K562 (cell line): ENCODE data around the gene MRPL19. TPM values are rescaled to one million over a fixed set of nuclear protein-coding genes. Genes with fewer than 3 reads are reported as not detected.

ENCODE experiments used
- ATAC-seq: fragments of 200-7000 bp; cut with Tn5 transposase; 3 replicates; pipeline ENCODE4 v1.9.1; 2020; ENCODE audit warnings: moderate library complexity
- Bru-seq: library from RNA; stranded (reverse); fragments of 400-500 nt; gene quantifications from one replicate; lab custom pipeline; 2021; lab: Mats Ljungman, UMichigan
- BruChase-seq, 2 experiments: library from RNA; stranded (reverse); fragments of 400-500 nt; gene quantifications; one replicate each; lab custom pipeline; 2021; lab: Mats Ljungman, UMichigan
- BruUV-seq: library from RNA; stranded (reverse); fragments of 400-500 nt; replicated peaks from 2 replicates; lab custom pipeline; 2021; lab: Mats Ljungman, UMichigan
- CTCF ChIA-PET: fragments of 300-600 bp; formaldehyde crosslinking; extraction: SDS; loops from one replicate; lab custom pipeline; 2021; ENCODE audit warnings: low intra/inter-chr PET ratio; lab: Yijun Ruan, JAX
- POLR2A ChIA-PET: fragments of 300-600, 350-650 bp; sonication (Branson Sonifier 250); formaldehyde crosslinking; extraction: SDS; loops from one replicate; lab custom pipeline; 2021; ENCODE audit warnings: antibody characterized with exemption, inconsistent platforms; lab: Yijun Ruan, JAX
- DNase-seq, 4 experiments: peaks; one replicate each; pipeline versions ENCODE4 v3.0.0 to v3.0.0-alpha.2; 2011 to 2018; ENCODE audit warnings: low spot score in 3 of 4, mixed read lengths in 3 of 4; ENCODE audit errors: extremely low read depth in 1 of 4
- FAIRE-seq: peaks from 2 replicates; lab custom pipeline; 2011; peaks lifted over from hg19 to GRCh38; lab: Jason Lieb, UNC
- H2AFZ ChIP-seq: 2 replicates; pipeline ENCODE4 v1.6.0; 2011; ENCODE audit warnings: low read depth, low read length, control low read depth, inconsistent platforms
- H3K27ac ChIP-seq: fragments of 200-600 bp; 3 replicates; pipeline ENCODE4 v1.8.0; 2011; ENCODE audit warnings: low read depth, mild to moderate bottlenecking, control low read depth, inconsistent platforms, low read length, moderate library complexity, mixed read lengths; ENCODE audit errors: extremely low read depth
- H3K27me3 ChIP-seq, 2 experiments: fragments of 300-600 bp in 1 of 2; 2 replicates in 1 of 2; 3 replicates in 1 of 2; pipeline versions ENCODE4 v1.6.0 to v1.8.0; 2011; ENCODE audit warnings: inconsistent platforms in 2 of 2, low read length in 2 of 2, mild to moderate bottlenecking in 1 of 2, mixed read lengths in 1 of 2, moderate library complexity in 1 of 2; ENCODE audit not compliant: control insufficient read depth in 2 of 2, insufficient read depth in 2 of 2
- H3K36me3 ChIP-seq: fragments of 300-600 bp; 3 replicates; pipeline ENCODE4 v1.8.0; 2011; ENCODE audit warnings: mild to moderate bottlenecking, low read length, inconsistent platforms; ENCODE audit not compliant: control insufficient read depth, insufficient read depth
- H3K4me1 ChIP-seq, 2 experiments: fragments of 200-600 bp in 1 of 2; replicated peaks in 1 of 2; 2 replicates in 1 of 2; 3 replicates in 1 of 2; pipeline versions ENCODE4 v1.5.1 to v1.8.0; 2011; ENCODE audit warnings: inconsistent platforms in 2 of 2, low read length in 2 of 2, mild to moderate bottlenecking in 1 of 2, mixed read lengths in 1 of 2, moderate library complexity in 1 of 2; ENCODE audit not compliant: control insufficient read depth in 2 of 2, insufficient read depth in 2 of 2
- H3K4me2 ChIP-seq: 2 replicates; pipeline ENCODE4 v1.6.1; 2011; ENCODE audit warnings: low read length, control low read depth, inconsistent platforms, mixed read lengths; ENCODE audit not compliant: insufficient read depth
- H3K4me3 ChIP-seq: fragments of 200-600 bp; sonication (generic), shearing (Covaris generic); 2 replicates; pipeline ENCODE4 v1.5.1; 2016; ENCODE audit warnings: control low read depth, inconsistent platforms
- H3K79me2 ChIP-seq: fragments of 200-600 bp; 3 replicates; pipeline ENCODE4 v1.8.0; 2011; ENCODE audit warnings: low read length, inconsistent platforms; ENCODE audit not compliant: control insufficient read depth, insufficient read depth
- H3K9ac ChIP-seq, 2 experiments: 2 replicates each; pipeline versions ENCODE4 v1.6.0 to v1.6.1; 2011; ENCODE audit warnings: low read depth in 2 of 2, low read length in 2 of 2, control low read depth in 1 of 2, inconsistent platforms in 1 of 2, mild to moderate bottlenecking in 1 of 2, mixed read lengths in 1 of 2; ENCODE audit not compliant: insufficient read depth in 1 of 2
- H3K9me1 ChIP-seq: one replicate; pipeline ENCODE4 v1.6.0; 2011; ENCODE audit warnings: inconsistent platforms, mild to moderate bottlenecking, low read length, moderate library complexity; ENCODE audit not compliant: control insufficient read depth, insufficient read depth
- H3K9me3 ChIP-seq: replicated peaks from 2 replicates; pipeline ENCODE4 v1.5.1; 2011; ENCODE audit warnings: low read depth, low read length, inconsistent platforms; ENCODE audit not compliant: control insufficient read depth, insufficient read depth
- H4K20me1 ChIP-seq: replicated peaks from 2 replicates; pipeline ENCODE4 v1.6.1; 2011; ENCODE audit warnings: low read length, inconsistent platforms, mixed read lengths; ENCODE audit not compliant: control insufficient read depth, insufficient read depth
- CREBBP ChIP-seq: IDR thresholded peaks from one replicate; pipeline ENCODE4 v1.6.1; 2012; ENCODE audit warnings: low read depth, mild to moderate bottlenecking, control low read depth, inconsistent platforms, low read length
- CTBP1 ChIP-seq: fragments of 450-650 bp; IDR thresholded peaks from 2 replicates; pipeline ENCODE4 v1.6.1; 2016; ENCODE audit warnings: borderline replicate concordance
- GABPB1 ChIP-seq: sonication (generic); formaldehyde crosslinking; IDR thresholded peaks from 2 replicates; pipeline ENCODE4 v1.8.0; 2022; ENCODE audit warnings: mild to moderate bottlenecking, missing genetic modification reagents
- GATAD2A ChIP-seq: fragments of 450-650 bp; IDR thresholded peaks from 2 replicates; pipeline ENCODE4 v1.6.1; 2017
- IRF9 ChIP-seq: fragments of 450-650 bp; IDR thresholded peaks from 2 replicates; pipeline ENCODE4 v1.6.1; 2016; ENCODE audit warnings: missing biosample characterization, missing genetic modification characterization
- MEIS2 ChIP-seq: fragments of 450-650 bp; IDR thresholded peaks from 2 replicates; pipeline ENCODE4 v1.6.1; 2014; ENCODE audit warnings: mild to moderate bottlenecking; ENCODE audit not compliant: partially characterized antibody
- NFRKB ChIP-seq: fragments of 450-650 bp; IDR thresholded peaks from 2 replicates; pipeline ENCODE4 v1.6.1; 2016; ENCODE audit warnings: low read depth
- SNIP1 ChIP-seq: fragments of 450-650 bp; IDR thresholded peaks from 2 replicates; pipeline ENCODE4 v1.7.1; 2017; ENCODE audit warnings: low read depth, mild to moderate bottlenecking
- TBP ChIP-seq: optimal IDR thresholded peaks from 2 replicates; pipeline ENCODE3; 2011; ENCODE audit warnings: low read depth, low read length, improper control_type of control experiment
- VEZF1 ChIP-seq: fragments of 200-800 bp; sonication (Bioruptor generic); IDR thresholded peaks from 2 replicates; pipeline ENCODE4 v1.6.1; 2017; ENCODE audit warnings: missing genetic modification characterization, missing compliant biosample characterization
- ZNF12 ChIP-seq: sonication (generic); formaldehyde crosslinking; IDR thresholded peaks from 2 replicates; pipeline ENCODE4 v1.4.0; 2020; ENCODE audit warnings: mild to moderate bottlenecking, missing genetic modification reagents
- ZNF217 ChIP-seq: sonication (generic); formaldehyde crosslinking; IDR thresholded peaks from 2 replicates; pipeline ENCODE4 v1.8.0; 2022; ENCODE audit warnings: mild to moderate bottlenecking, missing genetic modification reagents
- ZNF253 ChIP-seq: fragments of 250-450 bp; sonication (Bioruptor Pico); conservative IDR thresholded peaks from 2 replicates; pipeline ENCODE4 v1.6.1; 2021; ENCODE audit warnings: mild to moderate bottlenecking
- WGBS: fragments of 100-300 bp; shearing (Covaris generic); methylation state at CpG from one replicate; pipeline ENCODE4 v1.1.6; 2016; ENCODE audit warnings: low coverage, mixed read lengths; ENCODE audit not compliant: insufficient coverage; ENCODE audit errors: missing lambda C conversion rate; 5-methylcytosine and 5-hydroxymethylcytosine counted together
- in situ Hi-C: fragments of 300-500 bp; cut with MboI; formaldehyde crosslinking; loops from 4 replicates; pipeline ENCODE4 v1.15.0; 2018; ENCODE audit warnings: inconsistent platforms, mixed read lengths
- intact Hi-C: fragments of 100-400 bp; cut with micrococcal nuclease; formaldehyde crosslinking; loops from 2 replicates; pipeline ENCODE4 v1.14.2; 2022
- long read RNA-seq, 3 experiments: library from polyadenylated mRNA in 2 of 3; library from RNA in 1 of 3; unstranded in 2 of 3; stranded (forward) in 1 of 3; transcript quantifications; one replicate each; pipeline ENCODE4 v2.0.0, GENCODE V29; 2019 to 2022
- polyA minus RNA-seq, 3 experiments: library from RNA; depleted of rRNA, polyadenylated mRNA; stranded (reverse); fragments of >200 nt; gene quantifications; 2 replicates each; pipeline ENCODE4 v1.2.3, GENCODE V29; 2011
- polyA plus RNA-seq, 8 experiments: library from polyadenylated mRNA; depleted of rRNA in 4 of 8; stranded (reverse) in 5 of 8; unstranded in 3 of 8; fragments of >200 nt; fragmentation: Nextera tagmentation in 2 of 8; fragmentation: Illumina TruSeq in 1 of 8; extraction: Ambion mirVana in 2 of 8; extraction: Trizol in 1 of 8; gene quantifications; 2 replicates each; pipeline versions ENCODE4 v1.2.1 to v1.2.3, GENCODE V29; 2011 to 2014; ENCODE audit warnings: inconsistent platforms in 1 of 8, missing spikeins in 1 of 8
- total RNA-seq, 7 experiments: library from RNA; depleted of rRNA in 6 of 7; stranded (reverse); fragments of >200 nt in 6 of 7; fragmentation: Illumina TruSeq in 2 of 7; extraction: Trizol in 2 of 7; gene quantifications; 2 replicates each; pipeline versions ENCODE4 v1.2.1 to v1.2.3, GENCODE V29; 2011 to 2021; ENCODE audit warnings: low replicate concordance in 1 of 7

The MRPL19 gene
- total RNA-seq (2011; cell fraction: chromatin; rRNA removed; ENCODE audit: low replicate concordance), result 9.8 and 24.7 TPM in 2 replicates
- total RNA-seq (2011; cell fraction: nucleolus; rRNA removed), result 15.3 and 20.7 TPM in 2 replicates
- 18.0 and 23.6 TPM in 2 replicates for total RNA-seq (2011; cell fraction: nucleoplasm; rRNA removed)
- total RNA-seq (2014; rRNA removed) (64.3 and 65.9 TPM in 2 replicates), total RNA-seq (2014; rRNA removed; fragmentation: Illumina TruSeq; extraction: Trizol) (59.5 and 66.0 TPM in 2 replicates), total RNA-seq (2015; rRNA removed; fragmentation: Illumina TruSeq; extraction: Trizol) (54.3 and 56.3 TPM in 2 replicates), total RNA-seq (2021) (61.1 and 68.3 TPM in 2 replicates), polyA plus RNA-seq (2011; rRNA removed) (26.2 and 60.2 TPM in 2 replicates), polyA plus RNA-seq (2014; fragmentation: Illumina TruSeq; extraction: Trizol) (42.8 and 50.0 TPM in 2 replicates), polyA plus RNA-seq (2014; fragmentation: Nextera tagmentation; extraction: Ambion mirVana) (10 to 100 TPM in 1 of 2 experiments, 1 to 10 TPM in 1; 9.7 to 11.8 TPM), polyA plus RNA-seq (2014; rRNA removed) (56.1 and 70.0 TPM in 2 replicates), polyA minus RNA-seq (2011; rRNA and poly(A)+ RNA removed) (45.2 and 53.2 TPM in 2 replicates), Bru-seq, nascent RNA (percentile 75 among the genes with signal in this experiment), BruChase-seq, experiment 1, labeled RNA remaining after a 2-hour chase (percentile 77 among the genes with signal in this experiment), BruChase-seq, experiment 2, labeled RNA remaining after a 6-hour chase (percentile 82 among the genes with signal in this experiment)
- 9.6 and 13.5 TPM in 2 replicates for polyA plus RNA-seq (2011; cell fraction: cytosol; rRNA removed)
- 8.6 and 9.7 TPM in 2 replicates for polyA plus RNA-seq (2011; cell fraction: nucleus; rRNA removed)
- 22.0 and 36.8 TPM in 2 replicates for polyA plus RNA-seq (2012)
- 10.6 and 24.8 TPM in 2 replicates for polyA minus RNA-seq (2011; cell fraction: cytosol; rRNA and poly(A)+ RNA removed)
- 35.1 and 41.5 TPM in 2 replicates for polyA minus RNA-seq (2011; cell fraction: nucleus; rRNA and poly(A)+ RNA removed)
- long read RNA-seq, experiment 1, transcript MRPL19-202 (6 exons, 3,479 nt), result major isoform, 141 of 204 reads
- long read RNA-seq, experiment 1, transcript MRPL19-205 (5 exons, 744 nt), result minor isoform, 7 of 204 reads
- long read RNA-seq, experiment 1, partial matches to known transcripts, result 47 of 204 reads
- long read RNA-seq, experiment 1, other reads (novel, unspliced or antisense), result 8 of 204 reads
- long read RNA-seq, experiment 2, transcript MRPL19-202 (6 exons, 3,479 nt), result major isoform, 36 of 66 reads
- long read RNA-seq, experiment 2, partial matches to known transcripts, result 17 of 66 reads
- long read RNA-seq, experiment 2, other reads (novel, unspliced or antisense), result 12 of 66 reads
- long read RNA-seq, experiment 3, transcript MRPL19-202 (6 exons, 3,479 nt), result major isoform, 74 of 94 reads
- long read RNA-seq, experiment 3, partial matches to known transcripts, result 13 of 94 reads
- long read RNA-seq, experiment 3, other reads (novel, unspliced or antisense), result 6 of 94 reads

- no peaks in the 10 kb centered on the region for H3K27me3 ChIP-seq
- H3K79me2 ChIP-seq, result peaks cover 29% of the 10 kb centered on the region
- H3K27ac ChIP-seq, result peak within 1 kb of the TSS; percentile 66
- no peaks in the 10 kb centered on the region for H3K9me3 ChIP-seq
- peak; percentile 97 for ATAC-seq
- H4K20me1 ChIP-seq, result no peaks in the 10 kb centered on the region
- in situ Hi-C loops (loop anchor here (5.0 to 25.0 kb wide), 2 partner anchors 35 to 940 kb away; no protein-coding TSS in a partner anchor), intact Hi-C loops (loop anchor here (2.0 kb wide), 1 partner anchor 64 kb away; the partner anchor contains the start of gene GCFC2)
- DNase-seq, result peak; percentile 74 to 91 (median 84)
- peak within 1 kb of the TSS; percentile 80 for H3K4me3 ChIP-seq
- peaks cover 38% of the 10 kb centered on the region for H3K36me3 ChIP-seq
- peak; percentile 88 for FAIRE-seq
- peak within 1 kb of the TSS; percentile 99 for H2AFZ ChIP-seq
- H3K9me1 ChIP-seq, result no peaks in the 10 kb centered on the region
- POLR2A ChIA-PET, result interaction anchor here (0.8 to 1.6 kb wide), 6 partner anchors 9 to 42 kb away, joined by 3 to 5 read pairs (median 4); no protein-coding TSS in a partner anchor
- CTCF ChIA-PET, result no interaction called here
- TSS peak; percentile 64 for BruUV-seq
- H3K4me1 ChIP-seq, result peaks cover 0 to 7% of the 10 kb centered on the region in 2 experiments; a peak in 1 of 5 replicates
- under 1% methylated on average over 55 of the region's 60 CpGs for WGBS
- H3K9ac ChIP-seq, result peak within 1 kb of the TSS; percentile 86 to 100
- H3K4me2 ChIP-seq, result peak within 1 kb of the TSS; percentile 86
- TF ChIP-seq TBP (peak; percentile 82), NFRKB (peak; percentile 84), SNIP1 (no peak), CREBBP (no peak), ZNF12 (CRISPR knock-in tag) (no peak), GATAD2A (0 out of 2 replicates have a peak, but pooled peaks have one; percentile 48), ZNF253 (CRISPR knock-in tag) (no peak), VEZF1 (CRISPR knock-in tag) (peak; percentile 49), ZNF217 (CRISPR knock-in tag) (no peak), CTBP1 (peak; percentile 35; the same call in 1 of the 2 replicates), MEIS2 (peak; percentile 3), IRF9 (tag) (no peak), GABPB1 (CRISPR knock-in tag) (no peak)
These were observed at the start of gene MRPL19 for GRCh38 chr2:75646583-75647425. Gene MRPL19, plus strand, starts transcription at chr2:75646783. Its CDS starts 25 bp downstream, at chr2:75646808.
